ENCODE measurements around the gene ALS2. TPM values are rescaled to one million over a fixed set of nuclear protein-coding genes. Genes with fewer than 3 reads are reported as not detected.

Gene ALS2
- total and polyA plus RNA-seq, 2 donors (not counting 1 experiment from before 2014, with no cell fraction given), result 1.4 to 16.7 TPM

GRCh38 chr2:201821080-201821479, 40.3 kb upstream of the ALS2 start:
- TF ChIP-seq EZH2 (IDR thresholded peaks at IDR 0.05; ENCODE audit: borderline replicate concordance, insufficient read depth, low read depth, low read length, poor library complexity, severe bottlenecking), result no peak
- no peak for TF ChIP-seq CTCF (IDR thresholded peaks at IDR 0.05)
- DNase-seq (no peak), ATAC-seq (ENCODE audit: low read depth) (no peak)
- no peaks in the 10 kb centered on the region for H3K36me3 ChIP-seq (replicated peaks in 1 of 2; ENCODE audit: control extremely low read depth in 1 of 2, control insufficient read depth in 1 of 2, extremely low read depth in 1 of 2, insufficient read depth in 2 of 2, low read length in 1 of 2)
- Mint-ChIP-seq H3K4me3 (no peak overlapping the region), H3K27ac (no peak overlapping the region), H3K9me3 (ENCODE audit: insufficient read depth) (no peaks in the 10 kb centered on the region), H3K27me3 (peaks cover 22% of the 10 kb centered on the region), H3K4me1 (no peaks in the 10 kb centered on the region)
- peaks cover 0 to 2% (median 1%) of the 10 kb centered on the region in 4 experiments for H3K27me3 ChIP-seq (replicated peaks in 1 of 4; ENCODE audit: control extremely low read depth in 1 of 4, control insufficient read depth in 3 of 4, insufficient read depth in 4 of 4, low read length in 3 of 4)
- H4K20me1 ChIP-seq (ENCODE audit: control insufficient read depth, insufficient read depth, low read length, poor library complexity, severe bottlenecking), result no peaks in the 10 kb centered on the region
- no peaks in the 10 kb centered on the region for H3K79me2 ChIP-seq (ENCODE audit: control insufficient read depth, insufficient read depth, low read length)
- intact Hi-C loops (cut with micrococcal nuclease), result no loop called here
- no peak overlapping the region for H2AFZ ChIP-seq (ENCODE audit: insufficient read depth, low read depth, low read length, poor library complexity, severe bottlenecking)
- no peak overlapping the region for H3K4me3 ChIP-seq (ENCODE audit: control extremely low read depth in 1 of 5, extremely low read depth in 1 of 5, insufficient read depth in 1 of 5, low read depth in 2 of 5, low read length in 4 of 5)
- H3K4me1 ChIP-seq (ENCODE audit: control insufficient read depth in 2 of 2, insufficient read depth in 2 of 2, low read length in 2 of 2), result no peaks in the 10 kb centered on the region
- ChIA-PET CTCF (interaction anchor here (1.3 kb wide), 1 partner anchor 40 kb away, joined by 6 read pairs; no protein-coding TSS in a partner anchor), POLR2A (no interaction called here)
- no peak overlapping the region for H3K4me2 ChIP-seq (replicated peaks; ENCODE audit: low read depth, low read length, poor library complexity, severe bottlenecking)
- peaks cover 0 to 3% (median 0%) of the 10 kb centered on the region in 3 donors for H3K9me3 ChIP-seq (ENCODE audit: control extremely low read depth in 1 of 3, control insufficient read depth in 2 of 3, insufficient read depth in 1 of 3, low read length in 2 of 3)
- no peak overlapping the region for H3K9ac ChIP-seq (ENCODE audit: low read length)
- 93% methylated on average over 4 of the region's 5 CpGs for WGBS (ENCODE audit: insufficient coverage)
- H3K27ac ChIP-seq (ENCODE audit: low read length in 2 of 2), result no peak overlapping the region

- intact Hi-C loops (cut with micrococcal nuclease), result no loop called here
- H3K4me3 ChIP-seq (ENCODE audit: control extremely low read depth in 1 of 5, extremely low read depth in 1 of 5, insufficient read depth in 1 of 5, low read depth in 2 of 5, low read length in 4 of 5), result no peak overlapping the region
- H3K9me3 Mint-ChIP-seq (ENCODE audit: insufficient read depth), result no peaks in the 10 kb centered on the region
- no peaks in the 10 kb centered on the region for H3K4me1 ChIP-seq (ENCODE audit: control insufficient read depth in 2 of 2, insufficient read depth in 2 of 2, low read length in 2 of 2)
- 100% methylated on average over 2 of the region's 4 CpGs for WGBS (ENCODE audit: insufficient coverage)
- H3K27me3 ChIP-seq (replicated peaks in 1 of 4; ENCODE audit: control extremely low read depth in 1 of 4, control insufficient read depth in 3 of 4, insufficient read depth in 4 of 4, low read length in 3 of 4), result peaks cover 0 to 2% (median 1%) of the 10 kb centered on the region in 4 experiments
- H3K27me3 Mint-ChIP-seq, result peaks cover 22% of the 10 kb centered on the region
- H3K36me3 ChIP-seq (replicated peaks in 1 of 2; ENCODE audit: control extremely low read depth in 1 of 2, control insufficient read depth in 1 of 2, extremely low read depth in 1 of 2, insufficient read depth in 2 of 2, low read length in 1 of 2), result no peaks in the 10 kb centered on the region
- no peak overlapping the region for H3K27ac Mint-ChIP-seq
- H3K79me2 ChIP-seq (ENCODE audit: control insufficient read depth, insufficient read depth, low read length), result no peaks in the 10 kb centered on the region
- no peak for DNase-seq
- H3K9me3 ChIP-seq (ENCODE audit: control extremely low read depth in 1 of 3, control insufficient read depth in 2 of 3, insufficient read depth in 1 of 3, low read length in 2 of 3), result peaks cover 0 to 3% (median 0%) of the 10 kb centered on the region in 3 donors
- H2AFZ ChIP-seq (ENCODE audit: insufficient read depth, low read depth, low read length, poor library complexity, severe bottlenecking), result no peak overlapping the region
- TF ChIP-seq EZH2 (IDR thresholded peaks at IDR 0.05; ENCODE audit: borderline replicate concordance, insufficient read depth, low read depth, low read length, poor library complexity, severe bottlenecking) (no peak), CTCF (IDR thresholded peaks at IDR 0.05) (no peak)
- H3K9ac ChIP-seq (ENCODE audit: low read length), result no peak overlapping the region
- CTCF ChIA-PET, result interaction anchor here (1.3 kb wide), 1 partner anchor 41 kb away, joined by 6 read pairs; no protein-coding TSS in a partner anchor
- H3K27ac ChIP-seq (ENCODE audit: low read length in 2 of 2), result no peak overlapping the region
- ATAC-seq (ENCODE audit: low read depth), result no peak
- H3K4me3 Mint-ChIP-seq, result no peak overlapping the region
- POLR2A ChIA-PET, result no interaction called here
- H3K4me2 ChIP-seq (replicated peaks; ENCODE audit: low read depth, low read length, poor library complexity, severe bottlenecking), result no peak overlapping the region
- H3K4me1 Mint-ChIP-seq, result no peaks in the 10 kb centered on the region
- no peaks in the 10 kb centered on the region for H4K20me1 ChIP-seq (ENCODE audit: control insufficient read depth, insufficient read depth, low read length, poor library complexity, severe bottlenecking)
Observed at GRCh38 chr2:201820383-201821007, 39.8 kb upstream of the ALS2 start.

All from B cell (primary cell).